ENCODE data around the gene CASP14.
"Not testable (repeated sequence)": the region's sequence is repeated elsewhere in the genome, so short reads cannot be mapped to it uniquely, and the experiment has no call there.

CASP14 gene

DNA sequence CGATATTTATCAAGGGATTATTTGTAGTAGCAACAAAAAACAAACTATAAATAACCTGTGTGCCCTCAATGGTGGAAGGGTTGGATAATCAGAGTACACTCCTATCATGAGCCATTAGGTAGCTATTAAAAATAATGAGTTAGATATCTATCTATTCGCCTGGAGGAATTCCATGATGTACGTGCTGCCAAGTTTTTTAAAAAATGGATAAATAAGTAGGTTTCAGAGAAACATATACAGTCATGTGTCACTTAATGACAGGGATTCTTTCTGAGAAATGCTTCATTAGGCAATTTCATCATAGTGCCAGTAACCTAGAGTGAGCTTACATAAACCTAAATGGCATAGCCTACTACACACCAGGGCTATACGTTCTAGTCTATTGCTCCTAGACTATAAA is 26.5 kb downstream of the CASP14 start:
- TF ChIP-seq PPARA (CRISPR knock-in tag; IDR thresholded peaks at IDR 0.05; ENCODE audit: borderline replicate concordance) (no peak), OSR1 (CRISPR knock-in tag; IDR thresholded peaks at IDR 0.05) (no peak), ESRRG (CRISPR knock-in tag; IDR thresholded peaks at IDR 0.05) (no peak), ZFP3 (CRISPR knock-in tag; IDR thresholded peaks at IDR 0.05) (no peak), CREB5 (CRISPR knock-in tag; IDR thresholded peaks at IDR 0.05; ENCODE audit: low read depth) (no peak), ZFP30 (CRISPR knock-in tag; IDR thresholded peaks at IDR 0.05) (no peak), RARB (CRISPR knock-in tag; IDR thresholded peaks at IDR 0.05) (no peak), ARNTL (CRISPR knock-in tag; IDR thresholded peaks at IDR 0.05; ENCODE audit: borderline replicate concordance, low read depth) (no peak)
- TF ChIP-seq, protein P1, sequence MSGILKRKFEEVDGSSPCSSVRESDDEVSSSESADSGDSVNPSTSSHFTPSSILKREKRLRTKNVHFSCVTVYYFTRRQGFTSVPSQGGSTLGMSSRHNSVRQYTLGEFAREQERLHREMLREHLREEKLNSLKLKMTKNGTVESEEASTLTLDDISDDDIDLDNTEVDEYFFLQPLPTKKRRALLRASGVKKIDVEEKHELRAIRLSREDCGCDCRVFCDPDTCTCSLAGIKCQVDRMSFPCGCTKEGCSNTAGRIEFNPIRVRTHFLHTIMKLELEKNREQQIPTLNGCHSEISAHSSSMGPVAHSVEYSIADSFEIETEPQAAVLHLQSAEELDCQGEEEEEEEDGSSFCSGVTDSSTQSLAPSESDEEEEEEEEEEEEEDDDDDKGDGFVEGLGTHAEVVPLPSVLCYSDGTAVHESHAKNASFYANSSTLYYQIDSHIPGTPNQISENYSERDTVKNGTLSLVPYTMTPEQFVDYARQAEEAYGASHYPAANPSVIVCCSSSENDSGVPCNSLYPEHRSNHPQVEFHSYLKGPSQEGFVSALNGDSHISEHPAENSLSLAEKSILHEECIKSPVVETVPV (CRISPR knock-in tag; IDR thresholded peaks at IDR 0.05): no peak
- ATAC-seq: no peak

GRCh38 chr19:15080002-15080401 is 30.7 kb downstream of the CASP14 start:
- ATAC-seq: not testable (repeated sequence)

DNA sequence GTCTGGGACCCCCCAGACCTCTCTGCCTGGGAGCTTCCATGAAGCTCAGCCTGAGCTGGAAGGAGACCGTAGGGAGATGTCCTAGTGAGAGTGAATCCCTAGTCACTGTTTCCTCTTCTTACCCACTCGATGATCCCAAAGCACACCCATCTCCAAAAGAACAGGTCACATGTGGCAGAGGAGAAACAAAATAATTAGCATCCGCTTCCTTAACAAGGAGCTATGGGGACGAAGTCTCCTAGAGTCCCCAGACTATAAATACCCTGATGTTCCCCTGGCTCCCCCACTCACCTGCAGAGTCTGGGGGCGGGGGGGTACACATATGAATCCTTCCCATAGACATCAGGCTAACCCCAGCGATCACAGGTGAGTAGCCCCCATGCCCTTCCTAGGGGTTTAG is 32.6 kb downstream of the CASP14 start, which contains the start of gene OR1I1:
Gene OR1I1, plus strand, starts transcription at position 301 of the 400 bp plus-strand sequence. CDS start 4,855 bp downstream, outside the sequence.
- ATAC-seq: no peak

More for the DNA sequence above, 32.6 kb downstream of the CASP14 start, which contains the start of gene OR1I1:
- no peak for TF ChIP-seq BACH2 (CRISPR knock-in tag; IDR thresholded peaks at IDR 0.05; ENCODE audit: borderline replicate concordance)
- TF ChIP-seq ZNF70 (CRISPR knock-in tag; IDR thresholded peaks at IDR 0.05): no peak
- TF ChIP-seq, protein P2, sequence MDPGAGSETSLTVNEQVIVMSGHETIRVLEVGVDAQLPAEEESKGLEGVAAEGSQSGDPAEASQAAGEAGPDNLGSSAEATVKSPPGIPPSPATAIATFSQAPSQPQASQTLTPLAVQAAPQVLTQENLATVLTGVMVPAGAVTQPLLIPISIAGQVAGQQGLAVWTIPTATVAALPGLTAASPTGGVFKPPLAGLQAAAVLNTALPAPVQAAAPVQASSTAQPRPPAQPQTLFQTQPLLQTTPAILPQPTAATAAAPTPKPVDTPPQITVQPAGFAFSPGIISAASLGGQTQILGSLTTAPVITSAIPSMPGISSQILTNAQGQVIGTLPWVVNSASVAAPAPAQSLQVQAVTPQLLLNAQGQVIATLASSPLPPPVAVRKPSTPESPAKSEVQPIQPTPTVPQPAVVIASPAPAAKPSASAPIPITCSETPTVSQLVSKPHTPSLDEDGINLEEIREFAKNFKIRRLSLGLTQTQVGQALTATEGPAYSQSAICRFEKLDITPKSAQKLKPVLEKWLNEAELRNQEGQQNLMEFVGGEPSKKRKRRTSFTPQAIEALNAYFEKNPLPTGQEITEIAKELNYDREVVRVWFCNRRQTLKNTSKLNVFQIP (CRISPR knock-in tag; IDR thresholded peaks at IDR 0.05; ENCODE audit: borderline replicate concordance, low read depth): no peak
- no peak for TF ChIP-seq PPARA (CRISPR knock-in tag; IDR thresholded peaks at IDR 0.05; ENCODE audit: borderline replicate concordance)
- no peak for TF ChIP-seq OSR1 (CRISPR knock-in tag; IDR thresholded peaks at IDR 0.05)
- no peak for TF ChIP-seq SNAI2 (CRISPR knock-in tag; IDR thresholded peaks at IDR 0.05)
- no peak for TF ChIP-seq ARNTL (CRISPR knock-in tag; IDR thresholded peaks at IDR 0.05; ENCODE audit: borderline replicate concordance, low read depth)
- no peak for TF ChIP-seq ISL1 (CRISPR knock-in tag; IDR thresholded peaks at IDR 0.05)
- TF ChIP-seq ESRRG (CRISPR knock-in tag; IDR thresholded peaks at IDR 0.05): no peak
- no peak for TF ChIP-seq PATZ1 (CRISPR knock-in tag; IDR thresholded peaks at IDR 0.05; ENCODE audit: borderline replicate concordance)
- TF ChIP-seq TSHZ2 (CRISPR knock-in tag; IDR thresholded peaks at IDR 0.05): no peak
- TF ChIP-seq ZNF565 (CRISPR knock-in tag; conservative IDR thresholded peaks at IDR 0.05; ENCODE audit: low read depth): no peak
- no peak for TF ChIP-seq ZC3H10 (CRISPR knock-in tag; IDR thresholded peaks at IDR 0.05)
- no peak for TF ChIP-seq ZFP3 (CRISPR knock-in tag; IDR thresholded peaks at IDR 0.05)
- TF ChIP-seq GLIS3 (CRISPR knock-in tag; IDR thresholded peaks at IDR 0.05): no peak

Data from SK-N-SH treated with all-trans-retinoic acid at 6 μM for 48 hours (cell line).